ENCODE data around the gene DYNLT4. TPM values are rescaled to one million over a fixed set of nuclear protein-coding genes. Genes with fewer than 3 reads are reported as not detected.

Gene DYNLT4
- total and polyA plus RNA-seq, 2 of the 13 experiments (the other 11 are each of a cell fraction or from before 2014, with no cell fraction given): 0.77 TPM; not detected in 1

DNA sequence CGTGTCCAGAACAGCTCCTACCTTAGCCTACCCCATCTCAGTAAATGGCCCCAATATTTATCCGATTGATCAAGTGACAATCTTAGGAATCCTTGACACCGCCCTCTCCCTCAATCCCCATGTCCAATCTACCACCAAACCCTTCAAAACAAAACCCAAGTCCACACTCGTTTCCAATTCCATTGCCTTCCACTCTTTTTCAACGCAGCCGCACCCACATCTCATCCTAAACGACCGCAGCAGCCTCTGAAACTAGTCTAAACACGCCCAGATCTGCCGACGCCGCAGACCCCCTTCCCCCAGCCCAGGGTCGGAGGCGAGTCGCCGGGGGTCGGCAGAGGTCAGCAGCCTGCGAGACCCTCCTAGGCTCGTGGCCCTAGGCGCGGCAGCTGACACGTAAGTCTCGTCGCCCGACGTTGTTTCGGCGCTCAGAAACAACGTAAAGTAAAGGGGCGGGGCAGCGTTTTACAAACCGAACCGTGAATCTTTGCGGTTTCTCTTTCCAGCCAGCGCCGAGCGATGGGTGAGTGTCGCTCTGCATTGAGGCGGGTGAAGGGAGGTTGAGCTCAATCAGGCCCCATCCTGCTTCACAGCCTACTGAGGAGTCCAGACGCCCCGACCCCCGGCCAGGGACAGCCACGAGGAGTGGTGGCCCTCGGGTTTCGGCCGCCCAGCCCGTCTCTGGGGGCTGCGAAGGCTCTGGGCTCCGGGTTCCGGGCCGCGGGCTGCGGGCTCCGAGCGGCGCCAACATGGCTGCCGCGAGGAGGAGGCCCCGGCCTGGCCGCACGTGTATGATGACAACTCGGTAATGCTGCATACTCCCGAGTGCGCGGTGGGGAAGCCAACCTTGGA, 31.8 kb downstream of the DYNLT4 start, which contains the start of gene RPS8 (continued):
- TF ChIP-seq, protein P1, sequence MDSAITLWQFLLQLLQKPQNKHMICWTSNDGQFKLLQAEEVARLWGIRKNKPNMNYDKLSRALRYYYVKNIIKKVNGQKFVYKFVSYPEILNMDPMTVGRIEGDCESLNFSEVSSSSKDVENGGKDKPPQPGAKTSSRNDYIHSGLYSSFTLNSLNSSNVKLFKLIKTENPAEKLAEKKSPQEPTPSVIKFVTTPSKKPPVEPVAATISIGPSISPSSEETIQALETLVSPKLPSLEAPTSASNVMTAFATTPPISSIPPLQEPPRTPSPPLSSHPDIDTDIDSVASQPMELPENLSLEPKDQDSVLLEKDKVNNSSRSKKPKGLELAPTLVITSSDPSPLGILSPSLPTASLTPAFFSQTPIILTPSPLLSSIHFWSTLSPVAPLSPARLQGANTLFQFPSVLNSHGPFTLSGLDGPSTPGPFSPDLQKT (CRISPR knock-in tag; IDR thresholded peaks at IDR 0.05; ENCODE audit: borderline replicate concordance): no peak
- TF ChIP-seq, protein P2, sequence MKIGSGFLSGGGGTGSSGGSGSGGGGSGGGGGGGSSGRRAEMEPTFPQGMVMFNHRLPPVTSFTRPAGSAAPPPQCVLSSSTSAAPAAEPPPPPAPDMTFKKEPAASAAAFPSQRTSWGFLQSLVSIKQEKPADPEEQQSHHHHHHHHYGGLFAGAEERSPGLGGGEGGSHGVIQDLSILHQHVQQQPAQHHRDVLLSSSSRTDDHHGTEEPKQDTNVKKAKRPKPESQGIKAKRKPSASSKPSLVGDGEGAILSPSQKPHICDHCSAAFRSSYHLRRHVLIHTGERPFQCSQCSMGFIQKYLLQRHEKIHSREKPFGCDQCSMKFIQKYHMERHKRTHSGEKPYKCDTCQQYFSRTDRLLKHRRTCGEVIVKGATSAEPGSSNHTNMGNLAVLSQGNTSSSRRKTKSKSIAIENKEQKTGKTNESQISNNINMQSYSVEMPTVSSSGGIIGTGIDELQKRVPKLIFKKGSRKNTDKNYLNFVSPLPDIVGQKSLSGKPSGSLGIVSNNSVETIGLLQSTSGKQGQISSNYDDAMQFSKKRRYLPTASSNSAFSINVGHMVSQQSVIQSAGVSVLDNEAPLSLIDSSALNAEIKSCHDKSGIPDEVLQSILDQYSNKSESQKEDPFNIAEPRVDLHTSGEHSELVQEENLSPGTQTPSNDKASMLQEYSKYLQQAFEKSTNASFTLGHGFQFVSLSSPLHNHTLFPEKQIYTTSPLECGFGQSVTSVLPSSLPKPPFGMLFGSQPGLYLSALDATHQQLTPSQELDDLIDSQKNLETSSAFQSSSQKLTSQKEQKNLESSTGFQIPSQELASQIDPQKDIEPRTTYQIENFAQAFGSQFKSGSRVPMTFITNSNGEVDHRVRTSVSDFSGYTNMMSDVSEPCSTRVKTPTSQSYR (CRISPR knock-in tag; IDR thresholded peaks at IDR 0.05; ENCODE audit: borderline replicate concordance): peak; percentile 66; the same call in 1 of the 2 replicates
- no peak for TF ChIP-seq EEA1 (CRISPR knock-in tag; IDR thresholded peaks at IDR 0.05; ENCODE audit: borderline replicate concordance)
- no peak; the same call in 1 of the 2 replicates for TF ChIP-seq SP2 (CRISPR knock-in tag; IDR thresholded peaks at IDR 0.05)
- no peak for TF ChIP-seq ZNF724P (CRISPR knock-in tag; IDR thresholded peaks at IDR 0.05; ENCODE audit: borderline replicate concordance)
- TF ChIP-seq, protein P3, sequence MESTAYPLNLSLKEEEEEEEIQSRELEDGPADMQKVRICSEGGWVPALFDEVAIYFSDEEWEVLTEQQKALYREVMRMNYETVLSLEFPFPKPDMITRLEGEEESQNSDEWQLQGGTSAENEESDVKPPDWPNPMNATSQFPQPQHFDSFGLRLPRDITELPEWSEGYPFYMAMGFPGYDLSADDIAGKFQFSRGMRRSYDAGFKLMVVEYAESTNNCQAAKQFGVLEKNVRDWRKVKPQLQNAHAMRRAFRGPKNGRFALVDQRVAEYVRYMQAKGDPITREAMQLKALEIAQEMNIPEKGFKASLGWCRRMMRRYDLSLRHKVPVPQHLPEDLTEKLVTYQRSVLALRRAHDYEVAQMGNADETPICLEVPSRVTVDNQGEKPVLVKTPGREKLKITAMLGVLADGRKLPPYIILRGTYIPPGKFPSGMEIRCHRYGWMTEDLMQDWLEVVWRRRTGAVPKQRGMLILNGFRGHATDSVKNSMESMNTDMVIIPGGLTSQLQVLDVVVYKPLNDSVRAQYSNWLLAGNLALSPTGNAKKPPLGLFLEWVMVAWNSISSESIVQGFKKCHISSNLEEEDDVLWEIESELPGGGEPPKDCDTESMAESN (CRISPR knock-in tag; conservative IDR thresholded peaks at IDR 0.05): no peak
- no peak; the same call in 1 of the 2 replicates for TF ChIP-seq ZNF563 (CRISPR knock-in tag; IDR thresholded peaks at IDR 0.05)
- TF ChIP-seq, protein P4, sequence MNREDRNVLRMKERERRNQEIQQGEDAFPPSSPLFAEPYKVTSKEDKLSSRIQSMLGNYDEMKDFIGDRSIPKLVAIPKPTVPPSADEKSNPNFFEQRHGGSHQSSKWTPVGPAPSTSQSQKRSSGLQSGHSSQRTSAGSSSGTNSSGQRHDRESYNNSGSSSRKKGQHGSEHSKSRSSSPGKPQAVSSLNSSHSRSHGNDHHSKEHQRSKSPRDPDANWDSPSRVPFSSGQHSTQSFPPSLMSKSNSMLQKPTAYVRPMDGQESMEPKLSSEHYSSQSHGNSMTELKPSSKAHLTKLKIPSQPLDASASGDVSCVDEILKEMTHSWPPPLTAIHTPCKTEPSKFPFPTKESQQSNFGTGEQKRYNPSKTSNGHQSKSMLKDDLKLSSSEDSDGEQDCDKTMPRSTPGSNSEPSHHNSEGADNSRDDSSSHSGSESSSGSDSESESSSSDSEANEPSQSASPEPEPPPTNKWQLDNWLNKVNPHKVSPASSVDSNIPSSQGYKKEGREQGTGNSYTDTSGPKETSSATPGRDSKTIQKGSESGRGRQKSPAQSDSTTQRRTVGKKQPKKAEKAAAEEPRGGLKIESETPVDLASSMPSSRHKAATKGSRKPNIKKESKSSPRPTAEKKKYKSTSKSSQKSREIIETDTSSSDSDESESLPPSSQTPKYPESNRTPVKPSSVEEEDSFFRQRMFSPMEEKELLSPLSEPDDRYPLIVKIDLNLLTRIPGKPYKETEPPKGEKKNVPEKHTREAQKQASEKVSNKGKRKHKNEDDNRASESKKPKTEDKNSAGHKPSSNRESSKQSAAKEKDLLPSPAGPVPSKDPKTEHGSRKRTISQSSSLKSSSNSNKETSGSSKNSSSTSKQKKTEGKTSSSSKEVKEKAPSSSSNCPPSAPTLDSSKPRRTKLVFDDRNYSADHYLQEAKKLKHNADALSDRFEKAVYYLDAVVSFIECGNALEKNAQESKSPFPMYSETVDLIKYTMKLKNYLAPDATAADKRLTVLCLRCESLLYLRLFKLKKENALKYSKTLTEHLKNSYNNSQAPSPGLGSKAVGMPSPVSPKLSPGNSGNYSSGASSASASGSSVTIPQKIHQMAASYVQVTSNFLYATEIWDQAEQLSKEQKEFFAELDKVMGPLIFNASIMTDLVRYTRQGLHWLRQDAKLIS (CRISPR knock-in tag; IDR thresholded peaks at IDR 0.05): no peak
- peak; percentile 50; the same call in 1 of the 2 replicates for TF ChIP-seq NFKBIZ (CRISPR knock-in tag; IDR thresholded peaks at IDR 0.05)
- TF ChIP-seq CHD4 (IDR thresholded peaks at IDR 0.05; ENCODE audit: borderline replicate concordance, low read length): peak; percentile 69; the same call in 1 of the 2 replicates
- peak; percentile 83 for TF ChIP-seq ZBTB20 (CRISPR knock-in tag; IDR thresholded peaks at IDR 0.05; ENCODE audit: borderline replicate concordance, low read depth)
- peak; percentile 33; the same call in 1 of the 2 replicates for TF ChIP-seq ZFP1 (CRISPR knock-in tag; IDR thresholded peaks at IDR 0.05)
- TF ChIP-seq RAD51 (IDR thresholded peaks at IDR 0.05; ENCODE audit: borderline replicate concordance): peak; percentile 13; the same call in 1 of the 2 replicates
- TF ChIP-seq HOXA7 (CRISPR knock-in tag; IDR thresholded peaks at IDR 0.05): no peak
- no peak for TF ChIP-seq TOPORS (CRISPR knock-in tag; IDR thresholded peaks at IDR 0.05)
